DND-41 (cell line): ENCODE measurements around the gene GNAI2.
A peak's percentile ranks its signal among the peaks of the same experiment; 100 is the strongest.

ENCODE experiments used
- ATAC-seq: fragments of 200-7000 bp; cut with Tn5 transposase; 3 replicates; pipeline ENCODE4 v1.9.1; 2021; ENCODE audit warnings: low read depth; ENCODE audit not compliant: insufficient read depth
- DNase-seq: peaks from one replicate; pipeline ENCODE4 v3.0.0-alpha.2; 2020
- H2AFZ ChIP-seq: 2 replicates; pipeline ENCODE4 v1.6.0; 2012; ENCODE audit warnings: low read depth, low read length
- H3K27ac ChIP-seq: 2 replicates; pipeline ENCODE4 v1.5.1; 2012; ENCODE audit warnings: low read length, inconsistent platforms
- H3K27me3 ChIP-seq: fragments of 200-600 bp; sonication (generic); 2 replicates; pipeline ENCODE4 v1.6.0; 2012; ENCODE audit warnings: low read length, mild to moderate bottlenecking, inconsistent platforms; ENCODE audit not compliant: insufficient read depth, poor library complexity
- H3K36me3 ChIP-seq: 2 replicates; pipeline ENCODE4 v1.5.1; 2012; ENCODE audit warnings: low read length, inconsistent platforms; ENCODE audit not compliant: insufficient read depth
- H3K4me1 ChIP-seq: 2 replicates; pipeline ENCODE4 v1.5.1; 2012; ENCODE audit warnings: mild to moderate bottlenecking, low read length; ENCODE audit not compliant: insufficient read depth
- H3K4me2 ChIP-seq: 2 replicates; pipeline ENCODE4 v1.6.0; 2012; ENCODE audit warnings: mild to moderate bottlenecking, moderate library complexity, low read length, inconsistent platforms; ENCODE audit not compliant: insufficient read depth
- H3K4me3 ChIP-seq, 2 experiments: fragments of 200-600 bp in 1 of 2; shearing (Covaris generic) in 1 of 2; 2 replicates each; pipeline ENCODE4 v1.5.1; 2012 to 2016; ENCODE audit warnings: inconsistent platforms in 2 of 2, low read length in 2 of 2, mild to moderate bottlenecking in 2 of 2, low read depth in 1 of 2, moderate library complexity in 1 of 2
- H3K79me2 ChIP-seq: 2 replicates; pipeline ENCODE4 v1.6.0; 2012; ENCODE audit warnings: low read length, inconsistent platforms; ENCODE audit not compliant: insufficient read depth
- H3K9ac ChIP-seq: 2 replicates; pipeline ENCODE4 v1.6.0; 2012; ENCODE audit warnings: low read depth, mild to moderate bottlenecking, inconsistent platforms, low read length, moderate library complexity
- H3K9me3 ChIP-seq: 2 replicates; pipeline ENCODE4 v1.5.1; 2012; ENCODE audit warnings: low read length, moderate library complexity, mild to moderate bottlenecking, inconsistent platforms; ENCODE audit not compliant: insufficient read depth, severe bottlenecking
- H4K20me1 ChIP-seq: 2 replicates; pipeline ENCODE4 v1.6.0; 2012; ENCODE audit warnings: low read length; ENCODE audit not compliant: insufficient read depth
- CTCF ChIP-seq: IDR thresholded peaks from 2 replicates; pipeline ENCODE4 v1.5.1; 2012; ENCODE audit warnings: borderline replicate concordance, low read length, moderate library complexity, mild to moderate bottlenecking; ENCODE audit not compliant: poor library complexity, severe bottlenecking; ENCODE audit errors: extremely low read depth
- EZH2 ChIP-seq: IDR thresholded peaks from 3 replicates; pipeline ENCODE4 v1.6.1; 2012; ENCODE audit warnings: borderline replicate concordance, low read depth, mild to moderate bottlenecking, moderate library complexity, low read length, inconsistent platforms; ENCODE audit not compliant: severe bottlenecking

The GNAI2 gene

GRCh38 chr3:50236484-50237132 lies 604 bp downstream of the GNAI2 start:
- Histone ChIP-seq H3K27me3 (no peaks in the 10 kb centered on the region), H3K4me1 (peaks cover 42% of the 10 kb centered on the region), H2AFZ (peak overlapping the region; percentile 30; the same call in 1 of the 2 replicates), H3K4me2 (peak overlapping the region; percentile 87), H3K4me3 (peak overlapping the region; percentile 66 to 91), H3K27ac (peak overlapping the region; percentile 89), H4K20me1 (peaks cover 44% of the 10 kb centered on the region), H3K79me2 (peaks cover 60% of the 10 kb centered on the region), H3K9me3 (no peaks in the 10 kb centered on the region), H3K9ac (peak overlapping the region; percentile 79), H3K36me3 (peaks cover 33% of the 10 kb centered on the region)
- TF ChIP-seq EZH2 (no peak), CTCF (no peak)
- DNase-seq (peak; percentile 17), ATAC-seq (no peak)

- H3K27ac ChIP-seq: peak overlapping the region; percentile 89
- peaks cover 46% of the 10 kb centered on the region for H3K4me1 ChIP-seq
- H3K4me2 ChIP-seq: peak overlapping the region; percentile 87
- no peak for TF ChIP-seq EZH2
- TF ChIP-seq CTCF: no peak
- ATAC-seq (no peak), DNase-seq (peak; percentile 57)
- peaks cover 39% of the 10 kb centered on the region for H3K36me3 ChIP-seq
- peaks cover 49% of the 10 kb centered on the region for H4K20me1 ChIP-seq
- H2AFZ ChIP-seq: peak overlapping the region; percentile 68
- peak overlapping the region; percentile 66 to 91 for H3K4me3 ChIP-seq
- H3K79me2 ChIP-seq: peaks cover 66% of the 10 kb centered on the region
- no peaks in the 10 kb centered on the region for H3K27me3 ChIP-seq
- no peaks in the 10 kb centered on the region for H3K9me3 ChIP-seq
- peak overlapping the region; percentile 79 for H3K9ac ChIP-seq
These were observed 1.2 kb downstream of the GNAI2 start for GRCh38 chr3:50237133-50237651.

GRCh38 chr3:50237754-50238548 lies 1.9 kb downstream of the GNAI2 start:
- Histone ChIP-seq H3K36me3 (peaks cover 45% of the 10 kb centered on the region), H3K4me3 (peak overlapping the region; percentile 66 to 91), H3K27ac (peak overlapping the region; percentile 89), H3K9ac (peak overlapping the region; percentile 79), H3K79me2 (peaks cover 74% of the 10 kb centered on the region), H3K27me3 (no peaks in the 10 kb centered on the region), H2AFZ (peak overlapping the region; percentile 68), H4K20me1 (peaks cover 57% of the 10 kb centered on the region), H3K9me3 (no peaks in the 10 kb centered on the region), H3K4me1 (peaks cover 48% of the 10 kb centered on the region), H3K4me2 (peak overlapping the region; percentile 87)
- DNase-seq (peak; percentile 92), ATAC-seq (peak; percentile 69)
- TF ChIP-seq EZH2 (no peak), CTCF (no peak)
